Effector CD8-positive, alpha-beta T cell (primary cell): ENCODE results near the gene BMAL1.

ENCODE experiments used
- DNase-seq: peaks from one replicate; lab custom pipeline; 2025; lab: John Stamatoyannopoulos, UW

The BMAL1 gene

DNA sequence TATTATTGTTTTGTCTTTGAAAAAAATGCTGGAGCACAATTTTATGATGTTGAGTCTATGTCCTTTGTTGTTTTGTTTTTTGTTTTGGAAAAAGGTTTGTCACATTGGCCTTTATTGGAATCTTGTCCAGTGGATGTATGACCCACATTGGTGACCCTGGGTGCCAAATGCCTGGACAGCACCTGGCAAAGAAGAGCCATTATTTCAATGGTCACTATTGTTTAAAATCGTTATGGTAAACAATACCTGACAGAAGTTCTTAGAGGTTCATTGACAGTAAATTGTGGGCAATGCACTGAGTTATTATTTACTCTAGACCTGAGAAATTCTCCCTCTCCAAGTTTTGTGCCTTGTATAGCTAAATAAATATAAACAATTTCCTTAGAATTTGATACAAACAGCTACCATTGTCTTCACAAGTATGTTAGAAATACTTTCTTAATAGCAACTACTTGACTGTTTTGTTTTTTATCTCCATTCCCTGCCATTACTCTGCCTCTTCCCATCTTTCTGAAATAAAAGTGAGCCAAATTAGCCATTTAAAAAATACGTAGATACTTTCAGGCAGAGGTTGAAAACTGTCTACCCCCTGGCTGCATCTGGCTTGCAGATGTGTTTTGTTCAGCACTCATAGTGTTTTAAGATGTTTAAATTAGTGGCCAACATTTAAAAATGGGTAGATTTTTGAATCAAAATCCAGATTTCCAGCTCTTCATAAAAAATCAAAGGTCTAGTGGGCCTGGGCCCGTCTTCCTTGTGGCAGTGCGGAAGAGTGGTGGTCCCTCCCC lies 39.9 kb downstream of the BMAL1 start:
- no peak for DNase-seq

- DNase-seq = no peak
These were observed 41.1 kb downstream of the BMAL1 start for GRCh38 chr11:13318498-13319295.

GRCh38 chr11:13320688-13321087 lies 43.1 kb downstream of the BMAL1 start:
- no peak for DNase-seq

DNA sequence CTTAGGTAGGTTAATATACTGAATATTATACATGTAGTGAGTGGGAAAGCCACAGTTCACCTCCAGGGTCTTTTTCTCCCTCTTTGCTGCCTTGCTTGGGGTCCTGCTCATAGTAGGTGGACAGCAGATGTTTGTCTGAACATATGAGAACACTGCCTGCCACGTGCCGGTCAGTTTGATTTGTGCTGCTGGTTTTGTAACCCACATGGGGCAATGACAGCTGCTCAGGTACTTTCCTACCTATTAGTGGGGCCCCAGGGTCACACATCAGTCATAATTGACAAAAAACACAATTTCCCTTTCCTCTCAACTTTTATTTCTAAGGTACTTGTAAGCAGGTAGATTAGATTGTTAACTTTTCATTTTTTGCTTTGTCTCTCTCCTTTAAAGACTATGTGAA lies 43.8 kb downstream of the BMAL1 start:
- no peak for DNase-seq

DNA sequence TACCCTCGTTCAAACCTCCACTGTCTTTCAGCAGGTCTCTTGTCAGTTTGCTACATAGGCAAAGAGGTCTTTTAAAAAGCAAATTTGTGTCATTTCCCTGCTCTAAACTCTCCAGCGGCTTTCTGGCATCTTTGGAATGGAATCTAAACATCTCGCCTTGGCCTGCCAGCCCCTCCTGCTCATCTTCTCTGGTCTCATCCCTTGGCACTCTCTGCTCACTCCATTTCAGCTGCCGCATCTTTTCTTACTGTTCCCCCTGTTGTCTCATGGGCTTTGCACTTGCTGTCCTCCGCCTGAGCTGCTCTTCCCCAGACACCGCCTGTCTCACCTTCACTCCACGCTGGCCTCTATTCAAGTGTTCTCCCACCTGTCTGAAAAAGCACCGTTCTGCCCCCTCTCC lies 46.6 kb downstream of the BMAL1 start:
- no peak for DNase-seq

- no peak for DNase-seq
These were observed 47.1 kb downstream of the BMAL1 start for GRCh38 chr11:13324709-13325108.

DNA sequence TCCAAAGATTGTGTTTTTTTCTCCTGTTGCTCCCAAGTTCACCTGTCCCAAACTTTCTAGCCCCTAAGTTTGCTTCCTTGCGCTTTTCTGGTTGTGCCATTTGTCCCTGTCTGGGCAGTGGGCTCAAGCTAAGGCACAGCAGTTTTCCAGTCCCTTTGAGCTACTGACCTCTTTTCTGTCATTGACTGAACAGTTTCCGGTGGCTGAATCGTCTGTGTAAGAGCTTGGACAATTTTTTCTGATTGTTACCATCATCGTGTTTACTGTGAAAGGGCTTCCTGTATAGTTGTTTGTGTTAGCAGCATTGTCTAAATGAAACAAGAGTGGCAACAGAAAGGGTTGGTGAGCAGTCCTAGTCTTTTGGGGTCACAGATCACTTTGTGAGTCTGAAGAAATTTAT lies 49.8 kb downstream of the BMAL1 start:
- no peak for DNase-seq

GRCh38 chr11:13328286-13328685 lies 50.7 kb downstream of the BMAL1 start:
- DNase-seq = no peak

- DNase-seq = no peak
These were observed 52.2 kb downstream of the BMAL1 start for GRCh38 chr11:13329670-13330356.

GRCh38 chr11:13332124-13332523 lies 54.5 kb downstream of the BMAL1 start:
- no peak for DNase-seq

DNA sequence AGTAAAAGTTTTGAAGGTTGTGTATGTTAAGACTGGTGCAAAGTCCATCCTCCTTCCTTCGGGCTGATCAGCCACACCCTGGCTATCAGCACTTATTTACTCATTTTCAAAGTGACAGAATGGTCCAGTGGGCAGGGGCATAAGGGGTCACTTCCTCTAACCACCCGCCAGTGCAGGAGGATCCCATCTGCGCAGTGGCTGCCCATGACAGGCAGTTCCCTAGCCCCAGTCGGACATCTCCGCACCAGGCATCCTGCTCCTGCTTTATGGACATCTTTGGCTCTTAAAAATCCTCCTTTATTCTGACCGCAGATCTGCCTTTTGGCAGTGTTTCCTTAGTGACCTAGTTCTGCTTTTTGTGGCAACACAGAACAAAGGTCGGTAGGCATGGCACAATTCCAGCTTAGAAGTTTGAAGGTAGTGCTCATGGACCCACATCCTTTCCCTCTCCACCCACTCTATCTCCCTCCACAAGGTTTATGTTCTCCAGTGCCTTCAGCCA lies 55.9 kb downstream of the BMAL1 start:
- DNase-seq = no peak

DNA sequence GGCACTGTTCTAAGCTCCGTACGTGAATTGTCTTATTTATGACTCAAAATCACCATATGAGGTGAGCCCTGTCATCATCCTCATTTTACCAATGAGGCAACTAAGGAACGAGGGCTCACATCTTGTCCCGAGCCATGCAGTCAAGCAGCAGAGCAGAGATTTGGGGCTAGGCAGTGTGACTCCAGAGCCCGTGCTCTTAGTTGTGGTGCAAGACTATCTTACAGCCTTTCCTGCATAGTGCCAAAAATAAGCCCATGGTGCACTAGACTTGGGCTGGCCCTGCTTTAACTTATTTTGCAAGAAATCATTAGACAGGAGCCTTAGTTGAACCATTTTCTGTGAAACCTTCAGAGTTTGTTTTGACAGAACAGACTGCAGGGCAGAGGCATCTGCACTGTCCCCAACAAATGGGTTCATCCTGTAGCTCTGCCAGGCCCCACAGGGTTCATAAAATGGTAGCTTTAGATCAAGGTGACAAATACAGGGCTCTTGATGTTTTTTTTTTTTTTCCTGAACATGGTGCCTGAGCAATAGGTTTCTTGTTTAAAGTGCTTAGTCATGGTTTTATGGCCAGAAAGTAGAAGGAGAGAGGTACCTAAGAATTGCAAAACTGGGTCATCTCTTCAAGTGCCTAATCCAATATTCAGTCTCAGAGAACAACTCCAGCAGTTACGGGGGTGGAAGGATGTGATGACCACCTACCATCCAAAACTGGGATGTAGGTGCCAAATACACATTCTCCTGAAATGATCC lies 56.6 kb downstream of the BMAL1 start:
- no peak for DNase-seq

- peak; percentile 48 for DNase-seq
These were observed 57.7 kb downstream of the BMAL1 start for GRCh38 chr11:13335319-13335718.

GRCh38 chr11:13336246-13336878 lies 58.8 kb downstream of the BMAL1 start:
- no peak for DNase-seq

- no peak for DNase-seq
These were observed 60.4 kb downstream of the BMAL1 start for GRCh38 chr11:13338019-13338426.

DNA sequence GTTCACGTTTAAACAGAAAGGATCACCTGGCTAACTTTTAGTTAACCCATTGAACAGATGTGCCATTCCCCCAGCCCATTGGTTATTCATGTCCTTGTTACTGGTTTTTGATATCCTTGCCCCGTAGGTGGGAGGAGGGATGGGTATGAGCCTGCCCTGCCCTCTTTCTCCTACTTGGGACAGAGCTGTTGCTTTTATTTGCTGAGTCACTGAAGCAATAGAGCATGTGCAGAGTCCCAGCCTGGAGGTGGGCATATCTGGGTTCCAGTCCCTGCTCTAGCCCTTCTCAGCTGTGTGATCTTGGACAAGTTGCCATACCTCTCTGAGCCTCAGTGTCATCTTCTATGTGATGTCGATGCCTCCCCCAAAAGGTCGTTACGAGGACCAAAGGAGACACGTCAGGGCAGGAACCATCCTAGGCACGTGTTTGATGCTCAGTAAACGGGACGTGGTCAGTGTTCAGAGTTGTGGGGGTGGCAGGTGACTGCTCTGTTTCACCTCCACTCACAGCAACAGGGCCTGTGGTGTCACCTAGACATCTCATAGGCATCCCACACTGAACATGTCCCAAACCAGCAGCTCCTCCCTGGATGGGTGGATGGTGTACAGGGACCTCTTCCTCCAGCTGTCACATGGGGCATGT lies 61.0 kb downstream of the BMAL1 start:
- DNase-seq = no peak

GRCh38 chr11:13339195-13340153 lies 61.9 kb downstream of the BMAL1 start:
- no peak for DNase-seq

GRCh38 chr11:13341026-13341425 lies 63.4 kb downstream of the BMAL1 start:
- no peak for DNase-seq

DNA sequence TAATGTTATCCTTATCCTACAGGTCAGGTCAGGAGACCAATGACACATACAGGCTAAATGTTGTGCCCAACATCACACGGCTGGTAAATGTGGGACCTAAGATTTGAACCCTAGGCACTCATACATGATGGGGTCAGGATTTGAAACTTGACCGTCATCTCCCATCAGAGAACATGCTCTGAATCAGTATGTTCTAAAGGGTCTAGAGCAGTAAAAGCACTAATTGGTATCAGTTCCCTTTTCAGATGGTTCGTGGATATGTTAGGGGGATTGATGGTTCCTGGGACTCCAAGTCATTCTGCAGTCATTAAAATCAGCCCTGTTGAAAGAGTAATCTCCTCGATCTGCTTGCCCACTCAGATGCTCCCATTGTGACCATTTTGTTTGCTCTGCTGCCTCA lies 65.5 kb downstream of the BMAL1 start:
- no peak for DNase-seq
